Measurements from ENCODE around the gene PRDX5. TPM values are rescaled to one million over a fixed set of nuclear protein-coding genes. Genes with fewer than 3 reads are reported as not detected.

Gene PRDX5
- total RNA-seq, 1 donor from 2014 or later, result 153 TPM

- H3K27ac ChIP-seq, result peak overlapping the region in 1 of 2 donors; percentile 84
- no peaks in the 10 kb centered on the region for H3K27me3 ChIP-seq
- peaks cover 20 to 32% of the 10 kb centered on the region in 2 donors for H3K4me1 ChIP-seq
- no peak for TF ChIP-seq CTCF (IDR thresholded peaks at IDR 0.05)
- peak overlapping the region; percentile 75 to 95 for H3K4me3 ChIP-seq
- no peak for DNase-seq (ENCODE audit: low spot score in 2 of 2)
- intact Hi-C loops (cut with DNase I), result loop anchor here (2.0 to 5.0 kb wide), 3 partner anchors 55 to 292 kb away; partner anchors contain the start of gene ESRRA
- no peaks in the 10 kb centered on the region for H3K9me3 ChIP-seq
- H3K36me3 ChIP-seq, result peaks cover 30 to 41% of the 10 kb centered on the region in 2 donors
These were observed 42.0 kb downstream of the PRDX5 start for GRCh38 chr11:64359712-64360445.

- no peaks in the 10 kb centered on the region for H3K9me3 ChIP-seq
- intact Hi-C loops (cut with DNase I), result no loop called here
- DNase-seq (ENCODE audit: low spot score in 2 of 2), result no peak
- H3K27ac ChIP-seq, result peak overlapping the region in 1 of 2 donors; percentile 8
- peaks cover 20 to 30% of the 10 kb centered on the region in 2 donors for H3K4me1 ChIP-seq
- H3K4me3 ChIP-seq, result peak overlapping the region; percentile 75 to 95
- H3K36me3 ChIP-seq, result peaks cover 35 to 47% of the 10 kb centered on the region in 2 donors
- H3K27me3 ChIP-seq, result no peaks in the 10 kb centered on the region
- no peak for TF ChIP-seq CTCF (IDR thresholded peaks at IDR 0.05)
These were observed 42.6 kb downstream of the PRDX5 start for GRCh38 chr11:64360448-64360921.

- Histone ChIP-seq H3K27me3 (no peaks in the 10 kb centered on the region), H3K4me3 (no peak overlapping the region), H3K9me3 (no peaks in the 10 kb centered on the region), H3K4me1 (peaks cover 20 to 28% of the 10 kb centered on the region in 2 donors), H3K36me3 (peaks cover 47 to 59% of the 10 kb centered on the region in 2 donors), H3K27ac (no peak overlapping the region)
- TF ChIP-seq CTCF (IDR thresholded peaks at IDR 0.05), result no peak
- no peak for DNase-seq (ENCODE audit: low spot score in 2 of 2)
- intact Hi-C loops (cut with DNase I), result no loop called here
These were observed 43.7 kb downstream of the PRDX5 start for GRCh38 chr11:64361659-64362058.

- Histone ChIP-seq H3K27me3 (no peaks in the 10 kb centered on the region), H3K27ac (no peak overlapping the region), H3K9me3 (no peaks in the 10 kb centered on the region), H3K4me3 (no peak overlapping the region), H3K36me3 (peaks cover 53 to 66% of the 10 kb centered on the region in 2 donors), H3K4me1 (peaks cover 20 to 28% of the 10 kb centered on the region in 2 donors)
- no peak for TF ChIP-seq CTCF (IDR thresholded peaks at IDR 0.05)
- DNase-seq (ENCODE audit: low spot score in 2 of 2), result no peak
- intact Hi-C loops (cut with DNase I), result no loop called here
These were observed 44.4 kb downstream of the PRDX5 start for GRCh38 chr11:64362339-64362738.

- intact Hi-C loops (cut with DNase I), result no loop called here
- no peak for DNase-seq (ENCODE audit: low spot score in 2 of 2)
- Histone ChIP-seq H3K27me3 (no peaks in the 10 kb centered on the region), H3K4me1 (peaks cover 7 to 11% of the 10 kb centered on the region in 2 donors), H3K4me3 (no peak overlapping the region), H3K27ac (no peak overlapping the region), H3K9me3 (no peaks in the 10 kb centered on the region), H3K36me3 (peaks cover 72 to 84% of the 10 kb centered on the region in 2 donors)
- no peak for TF ChIP-seq CTCF (IDR thresholded peaks at IDR 0.05)
These were observed 46.5 kb downstream of the PRDX5 start for GRCh38 chr11:64364435-64364834.

Measured in ascending aorta (tissue), 2 donors.